AG04449 (cell line): ENCODE data around the gene CELSR1.

Experiments
- CTCF ChIA-PET: fragments of 350-600 bp; formaldehyde crosslinking; extraction: SDS; loops from one replicate; lab custom pipeline; 2021; ENCODE audit warnings: antibody characterized with exemption; lab: Yijun Ruan, JAX
- POLR2A ChIA-PET: fragments of 400-600, 350-600 bp; formaldehyde crosslinking; extraction: SDS; loops from one replicate; lab custom pipeline; 2020; ENCODE audit warnings: antibody characterized with exemption, inconsistent platforms; lab: Yijun Ruan, JAX
- DNase-seq: peaks from one replicate; pipeline ENCODE4 v3.0.0-alpha.2; 2010; ENCODE audit warnings: low read depth, low spot score
- H3K4me3 ChIP-seq: 2 replicates; pipeline ENCODE4 v1.5.1; 2011; ENCODE audit warnings: low read depth, mild to moderate bottlenecking, control low read depth, low read length
- CTCF ChIP-seq: IDR thresholded peaks from one replicate; pipeline ENCODE4 v1.5.1; 2011; ENCODE audit warnings: mild to moderate bottlenecking, moderate library complexity, low read length, control low read depth, inconsistent platforms; ENCODE audit not compliant: insufficient read depth; ENCODE audit errors: missing control alignments

CELSR1 gene

GRCh38 chr22:46541536-46541935 is 4.1 kb upstream of the CELSR1 start:
- ChIA-PET POLR2A (no interaction called here), CTCF (interaction anchor here (0.6 to 14.6 kb wide), 28 partner anchors 9 to 546 kb away, joined by 3 to 284 read pairs (median 5); partner anchors contain the start of gene TRMU)
- TF ChIP-seq CTCF, result no peak
- DNase-seq, result no peak
- no peak overlapping the region for H3K4me3 ChIP-seq

GRCh38 chr22:46540874-46541273 is 3.5 kb upstream of the CELSR1 start:
- no peak for DNase-seq
- CTCF ChIA-PET, result interaction anchor here (1.2 to 14.6 kb wide), 11 partner anchors 11 to 543 kb away, joined by 4 to 284 read pairs (median 8); partner anchors contain the start of gene TRMU
- no peak for TF ChIP-seq CTCF
- H3K4me3 ChIP-seq, result no peak overlapping the region
- POLR2A ChIA-PET, result no interaction called here

- no peak overlapping the region for H3K4me3 ChIP-seq
- POLR2A ChIA-PET, result interaction anchor here (0.5 kb wide), 1 partner anchor 124 kb away, joined by 3 read pairs; no protein-coding TSS in a partner anchor
- TF ChIP-seq CTCF, result no peak
- no peak for DNase-seq
- CTCF ChIA-PET, result interaction anchor here (0.5 to 14.6 kb wide), 5 partner anchors 13 to 545 kb away, joined by 3 to 284 read pairs (median 5); no protein-coding TSS in a partner anchor
Measured at GRCh38 chr22:46539169-46539568, 1.7 kb upstream of the CELSR1 start.

GRCh38 chr22:46538814-46539160 is 1.4 kb upstream of the CELSR1 start:
- peak overlapping the region; percentile 12; the same call in 1 of the 2 replicates for H3K4me3 ChIP-seq
- CTCF ChIA-PET, result interaction anchor here (0.5 to 14.6 kb wide), 5 partner anchors 9 to 544 kb away, joined by 3 to 284 read pairs (median 4); no protein-coding TSS in a partner anchor
- no peak for DNase-seq
- POLR2A ChIA-PET, result interaction anchor here (0.5 kb wide), 1 partner anchor 123 kb away, joined by 3 read pairs; no protein-coding TSS in a partner anchor
- no peak for TF ChIP-seq CTCF

DNA sequence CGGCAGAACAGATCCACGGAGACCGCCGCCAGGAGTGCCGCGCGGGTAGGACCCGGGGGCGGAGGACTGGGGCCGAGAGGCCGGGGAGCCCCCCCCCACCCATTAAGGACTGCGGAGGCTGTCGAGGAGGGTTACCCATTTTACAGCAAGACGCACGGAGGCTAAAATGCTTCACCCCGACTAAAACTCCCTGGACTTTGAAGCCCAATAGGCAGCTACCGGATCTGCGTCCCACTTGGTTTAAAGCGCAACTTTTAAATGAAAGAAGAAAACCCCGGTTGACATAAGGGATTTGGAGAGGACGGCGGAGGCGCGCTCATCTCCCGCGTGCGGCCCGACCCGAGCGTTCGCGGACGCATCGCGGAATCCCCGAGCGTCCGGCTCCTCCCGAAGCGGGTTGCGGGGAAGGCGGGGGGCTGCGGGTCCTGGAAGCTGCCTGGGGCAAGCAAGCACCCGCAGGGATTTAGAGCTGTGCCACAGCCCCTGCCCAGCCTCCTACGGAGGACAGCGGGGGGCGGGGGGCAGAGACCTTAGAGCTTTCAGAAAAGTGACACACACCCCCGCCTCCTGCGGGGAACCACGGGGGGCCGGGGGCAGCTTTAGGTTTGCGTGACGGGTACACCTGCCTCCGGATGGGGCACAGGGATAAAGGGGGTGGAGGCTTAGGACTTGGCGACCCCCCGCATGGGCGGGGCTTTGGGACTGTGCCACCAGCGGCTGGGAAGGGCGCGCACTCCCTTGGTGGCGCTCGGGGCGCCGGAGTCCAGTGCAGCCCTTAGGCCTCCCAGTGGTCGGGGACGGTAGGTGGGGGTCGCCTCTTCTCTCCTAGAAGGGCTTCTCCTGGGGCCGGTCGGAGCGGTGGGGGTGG is 760 bp upstream of the CELSR1 start:
- POLR2A ChIA-PET, result no interaction called here
- peak overlapping the region; percentile 23 for H3K4me3 ChIP-seq
- CTCF ChIA-PET, result interaction anchor here (0.7 to 14.6 kb wide), 4 partner anchors 9 to 544 kb away, joined by 3 to 284 read pairs (median 4); no protein-coding TSS in a partner anchor
- TF ChIP-seq CTCF, result peak; percentile 10
- no peak for DNase-seq
